ENCODE data around the gene ZNF578.
"Not testable (repeated sequence)": the region's sequence is repeated elsewhere in the genome, so short reads cannot be mapped to it uniquely, and the experiment has no call there.

Gene ZNF578

DNA sequence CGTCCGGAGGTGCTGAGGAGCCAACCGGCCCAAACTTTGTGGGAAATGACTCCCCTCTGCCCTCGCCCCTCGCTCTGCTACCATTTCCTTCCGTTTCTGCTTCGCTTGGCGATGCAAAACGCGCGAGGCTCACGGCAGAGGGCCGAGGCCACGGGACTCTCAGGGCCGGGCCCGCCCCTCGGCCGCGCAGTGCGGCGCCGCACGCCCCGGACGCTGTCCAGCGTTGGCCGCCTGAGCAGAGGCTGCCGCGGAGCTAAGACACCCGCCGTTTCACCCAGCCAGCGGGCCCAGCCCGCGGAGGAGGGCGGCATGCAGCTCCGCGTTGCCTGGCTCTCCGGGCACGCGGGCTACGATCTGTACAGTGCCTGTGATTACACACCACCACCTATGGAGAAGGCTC is 2.1 kb upstream of the ZNF578 start:
- no peak for DNase-seq (ENCODE audit: low read depth)
- in situ Hi-C loops (cut with HindIII; ENCODE audit: low sequenced_read_pairs) = no loop called here
- TF ChIP-seq, protein P1, sequence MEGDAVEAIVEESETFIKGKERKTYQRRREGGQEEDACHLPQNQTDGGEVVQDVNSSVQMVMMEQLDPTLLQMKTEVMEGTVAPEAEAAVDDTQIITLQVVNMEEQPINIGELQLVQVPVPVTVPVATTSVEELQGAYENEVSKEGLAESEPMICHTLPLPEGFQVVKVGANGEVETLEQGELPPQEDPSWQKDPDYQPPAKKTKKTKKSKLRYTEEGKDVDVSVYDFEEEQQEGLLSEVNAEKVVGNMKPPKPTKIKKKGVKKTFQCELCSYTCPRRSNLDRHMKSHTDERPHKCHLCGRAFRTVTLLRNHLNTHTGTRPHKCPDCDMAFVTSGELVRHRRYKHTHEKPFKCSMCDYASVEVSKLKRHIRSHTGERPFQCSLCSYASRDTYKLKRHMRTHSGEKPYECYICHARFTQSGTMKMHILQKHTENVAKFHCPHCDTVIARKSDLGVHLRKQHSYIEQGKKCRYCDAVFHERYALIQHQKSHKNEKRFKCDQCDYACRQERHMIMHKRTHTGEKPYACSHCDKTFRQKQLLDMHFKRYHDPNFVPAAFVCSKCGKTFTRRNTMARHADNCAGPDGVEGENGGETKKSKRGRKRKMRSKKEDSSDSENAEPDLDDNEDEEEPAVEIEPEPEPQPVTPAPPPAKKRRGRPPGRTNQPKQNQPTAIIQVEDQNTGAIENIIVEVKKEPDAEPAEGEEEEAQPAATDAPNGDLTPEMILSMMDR (IDR thresholded peaks at IDR 0.05; ENCODE audit: low read depth, low read length, missing control alignments) = no peak
- no peak overlapping the region for H3K4me3 ChIP-seq (ENCODE audit: low read depth, low read length)

DNA sequence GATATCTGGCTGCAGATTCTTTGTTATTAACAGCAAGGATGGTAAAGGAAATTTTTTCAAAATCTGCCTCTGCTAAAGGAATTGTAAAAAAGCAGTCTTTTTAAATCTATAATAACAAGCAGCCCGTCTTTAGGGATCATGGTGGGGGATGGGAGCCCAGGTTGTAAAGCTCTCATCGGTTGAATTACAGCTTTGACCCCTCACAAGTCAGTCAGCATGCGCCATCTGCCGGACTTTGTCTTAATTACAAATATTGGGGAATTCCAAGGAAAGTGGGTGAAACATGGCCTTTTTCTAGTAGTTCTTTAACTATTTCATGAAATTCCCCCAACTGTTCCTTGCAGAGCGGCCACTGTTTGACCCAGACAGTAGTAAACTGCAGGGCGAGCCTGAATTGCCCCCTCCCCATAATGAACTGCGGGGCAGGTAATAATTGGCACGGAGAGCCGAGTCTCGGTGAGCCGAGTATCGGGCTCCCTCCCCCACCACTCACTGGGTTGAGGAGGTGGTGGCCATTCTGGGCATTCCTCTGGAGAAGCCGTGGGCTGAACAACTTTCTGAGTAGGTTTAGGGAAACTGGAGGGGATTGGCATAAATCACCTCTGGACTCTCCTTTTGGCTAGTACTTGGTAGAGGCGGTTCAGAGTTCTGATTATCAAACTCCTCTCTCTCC is 11.6 kb downstream of the ZNF578 start:
- in situ Hi-C loops (cut with HindIII; ENCODE audit: low sequenced_read_pairs) = no loop called here
- TF ChIP-seq, protein P1 (IDR thresholded peaks at IDR 0.05; ENCODE audit: low read depth, low read length, missing control alignments) = no peak
- H3K4me3 ChIP-seq (ENCODE audit: low read depth, low read length) = no peak overlapping the region
- no peak for DNase-seq (ENCODE audit: low read depth)

DNA sequence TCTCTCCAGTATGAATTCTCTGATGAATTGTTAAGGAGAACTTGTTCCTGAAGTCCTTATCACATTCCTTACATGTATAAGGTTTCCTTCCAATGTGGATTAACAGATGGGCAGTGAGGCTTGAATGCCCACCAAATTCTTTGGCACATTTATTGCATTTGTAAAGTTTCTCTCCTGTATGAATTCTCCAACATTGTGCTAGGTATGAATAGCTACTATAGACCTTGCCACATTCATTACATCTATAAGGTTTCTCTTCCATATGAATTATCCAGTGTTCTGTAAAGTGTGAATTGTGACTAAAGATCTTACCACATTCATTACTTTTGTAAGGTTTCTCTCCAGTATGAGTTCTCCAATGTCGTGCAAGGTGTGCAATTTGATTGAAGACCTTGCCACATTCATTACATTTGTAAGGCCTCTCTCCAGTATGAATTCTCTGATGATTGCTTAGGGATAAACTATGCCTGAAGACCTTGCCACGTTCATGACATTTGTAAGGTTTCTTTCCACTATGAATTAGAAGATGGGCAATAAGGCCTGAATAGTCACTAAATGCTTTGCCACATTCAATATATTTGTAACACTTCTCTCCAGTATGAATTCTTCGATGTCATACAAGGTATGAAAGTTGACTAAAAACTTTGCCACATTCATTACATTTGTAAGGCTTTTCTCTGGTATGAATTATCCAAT is 20.4 kb downstream of the ZNF578 start:
- H3K4me3 ChIP-seq (ENCODE audit: low read depth, low read length) = no peak overlapping the region
- TF ChIP-seq, protein P1 (IDR thresholded peaks at IDR 0.05; ENCODE audit: low read depth, low read length, missing control alignments) = no peak
- DNase-seq (ENCODE audit: low read depth) = no peak
- in situ Hi-C loops (cut with HindIII; ENCODE audit: low sequenced_read_pairs) = no loop called here

DNA sequence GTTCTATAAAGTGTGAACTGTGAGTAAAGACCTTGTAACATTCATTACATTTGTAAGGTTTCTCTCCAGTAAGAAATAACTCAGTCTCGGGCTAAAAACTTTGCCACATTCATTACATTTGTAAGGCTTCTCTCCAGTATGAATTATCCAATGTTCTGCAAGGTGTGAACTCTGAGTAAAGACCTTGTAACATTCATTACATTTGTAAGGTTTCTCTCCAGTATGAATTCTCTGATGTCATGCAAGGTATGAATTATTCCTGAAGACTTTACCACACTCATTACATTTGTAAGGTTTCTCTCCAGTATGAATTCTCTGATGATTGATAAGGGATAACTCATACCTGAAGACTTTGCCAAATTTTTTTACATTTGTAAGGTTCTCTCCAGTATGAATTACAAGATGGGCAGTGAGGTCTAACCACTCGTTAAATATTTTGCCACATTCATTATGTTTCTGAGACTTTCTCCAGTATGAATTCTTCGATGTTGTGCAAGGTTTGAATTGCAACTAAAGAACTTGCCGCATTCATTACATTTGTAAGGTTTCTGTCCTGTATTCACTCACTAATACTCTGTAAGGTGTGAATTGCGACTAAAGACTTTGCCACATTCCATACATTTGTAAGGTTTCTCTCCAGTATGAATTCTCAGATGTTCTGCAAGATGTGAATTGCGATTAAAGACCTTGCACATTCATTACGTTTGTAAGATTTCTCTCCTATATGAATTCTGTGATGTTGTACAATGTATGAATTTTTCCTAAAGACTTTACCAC is 21.2 kb downstream of the ZNF578 start:
- DNase-seq (ENCODE audit: low read depth) = no peak
- in situ Hi-C loops (cut with HindIII; ENCODE audit: low sequenced_read_pairs) = no loop called here
- TF ChIP-seq, protein P1 (IDR thresholded peaks at IDR 0.05; ENCODE audit: low read depth, low read length, missing control alignments) = no peak
- H3K4me3 ChIP-seq (ENCODE audit: low read depth, low read length) = no peak overlapping the region

DNA sequence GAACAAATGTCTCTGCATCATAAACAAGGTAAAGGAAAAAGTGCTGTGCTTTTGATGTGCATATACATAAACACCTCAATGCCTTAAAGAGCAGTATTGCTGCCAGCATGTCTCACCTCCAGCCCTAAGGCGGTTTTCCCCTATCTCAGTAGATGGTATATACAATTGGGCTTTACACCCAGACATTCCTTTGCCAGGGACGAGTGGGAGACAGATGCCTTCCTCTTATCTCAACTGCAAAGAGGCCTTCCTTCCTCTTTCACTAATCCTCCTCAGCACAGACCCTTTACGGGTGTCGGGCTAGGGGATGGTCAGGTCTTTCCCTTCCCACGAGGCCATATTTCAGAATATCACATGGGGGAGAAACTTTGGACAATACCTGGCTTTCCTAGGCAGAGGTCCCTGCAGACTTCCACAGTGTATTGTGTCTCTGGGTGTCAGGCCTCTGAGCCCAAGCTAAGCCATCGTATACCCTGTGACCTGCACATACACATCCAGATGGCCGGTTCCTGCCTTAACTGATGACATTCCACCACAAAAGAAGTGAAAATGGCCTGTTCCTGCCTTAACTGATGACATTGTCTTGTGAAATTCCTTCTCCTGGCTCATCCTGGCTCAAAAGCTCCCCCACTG is 30.9 kb downstream of the ZNF578 start:
- H3K4me3 ChIP-seq (ENCODE audit: low read depth, low read length); DNase-seq (ENCODE audit: low read depth); in situ Hi-C loops (cut with HindIII; ENCODE audit: low sequenced_read_pairs): not testable (repeated sequence)

DNA sequence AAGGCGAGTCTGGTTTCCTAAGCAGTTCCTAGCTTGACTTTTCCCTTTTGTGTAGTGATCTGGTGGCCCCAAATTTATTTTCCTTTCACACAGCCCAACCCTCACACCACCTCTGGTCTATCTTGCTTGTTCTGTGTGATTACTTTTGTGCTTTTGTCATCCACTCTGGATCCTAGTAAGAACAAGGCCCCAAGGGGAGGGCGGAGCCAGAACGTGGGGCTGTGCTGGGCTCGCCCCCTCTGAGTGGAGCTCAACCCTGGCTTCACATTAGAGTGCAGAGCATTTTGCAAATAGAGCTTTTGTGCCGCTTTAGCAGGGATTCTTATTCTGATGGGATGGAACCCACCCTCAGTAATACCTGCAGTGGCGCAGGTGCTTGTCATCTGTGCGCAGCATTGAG is 31.7 kb downstream of the ZNF578 start:
- H3K4me3 ChIP-seq (ENCODE audit: low read depth, low read length); DNase-seq (ENCODE audit: low read depth); in situ Hi-C loops (cut with HindIII; ENCODE audit: low sequenced_read_pairs): not testable (repeated sequence)

DNA sequence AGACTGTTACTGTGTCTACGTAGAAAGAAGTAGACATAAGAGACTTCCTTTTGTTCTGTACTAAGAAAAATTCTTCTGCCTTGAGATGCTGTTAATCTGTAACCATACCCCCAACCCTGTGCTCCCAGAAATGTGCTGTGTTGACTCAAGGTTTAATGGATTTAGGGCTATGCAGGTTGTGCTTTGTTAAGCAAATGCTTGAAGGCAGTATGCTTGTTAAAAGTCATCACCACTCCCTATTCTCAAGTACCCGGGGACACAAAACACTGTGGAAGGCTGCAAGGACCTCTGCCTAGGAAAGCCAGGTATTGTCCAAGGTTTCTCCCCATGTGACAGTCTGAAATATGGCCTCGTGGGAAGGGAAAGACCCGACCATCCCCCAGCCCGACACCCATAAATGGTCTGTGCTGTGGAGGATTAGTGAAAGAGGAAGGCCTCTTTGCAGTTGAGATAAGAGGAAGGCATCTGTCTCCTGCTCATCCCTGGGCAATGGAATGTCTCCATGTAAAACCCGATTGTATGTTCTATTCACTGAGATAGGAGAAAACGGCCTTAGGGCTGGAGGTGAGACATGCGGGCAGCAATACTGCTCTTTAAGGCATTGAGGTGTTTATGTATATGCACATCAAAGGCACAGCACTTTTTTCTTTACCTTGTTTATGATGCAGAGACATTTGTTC is 32.3 kb downstream of the ZNF578 start:
- H3K4me3 ChIP-seq (ENCODE audit: low read depth, low read length); DNase-seq (ENCODE audit: low read depth); in situ Hi-C loops (cut with HindIII; ENCODE audit: low sequenced_read_pairs): not testable (repeated sequence)

Data from astrocyte of the cerebellum (primary cell).